BJ (cell line): ENCODE data around the gene KIAA1671. TPM values are rescaled to one million over a fixed set of nuclear protein-coding genes. Genes with fewer than 3 reads are reported as not detected.

ENCODE experiments used
- CTCF ChIA-PET: fragments of 350-600 bp; formaldehyde crosslinking; extraction: SDS; loops from one replicate; lab custom pipeline; 2021; ENCODE audit warnings: antibody characterized with exemption, inconsistent platforms; lab: Yijun Ruan, JAX
- POLR2A ChIA-PET: fragments of 300-600 bp; sonication (Branson Sonifier 250); formaldehyde crosslinking; extraction: SDS; loops from one replicate; lab custom pipeline; 2021; ENCODE audit warnings: antibody characterized with exemption; lab: Charles Lee
- DNase-seq: peaks from one replicate; pipeline ENCODE4 v3.0.0-alpha.2; 2011; ENCODE audit warnings: low read depth
- H3K27me3 ChIP-seq: 2 replicates; pipeline ENCODE4 v1.6.0; 2011; ENCODE audit warnings: low read length; ENCODE audit not compliant: control insufficient read depth, insufficient read depth
- H3K36me3 ChIP-seq: 2 replicates; pipeline ENCODE4 v1.5.1; 2011; ENCODE audit warnings: low read length; ENCODE audit not compliant: control insufficient read depth, insufficient read depth
- H3K4me3 ChIP-seq: 2 replicates; pipeline ENCODE4 v1.5.1; 2011; ENCODE audit warnings: low read depth, mild to moderate bottlenecking, control low read depth, low read length
- CTCF ChIP-seq: IDR thresholded peaks from 2 replicates; pipeline ENCODE4 v1.5.1; 2011; ENCODE audit warnings: low read depth, mild to moderate bottlenecking, control low read depth, inconsistent platforms, low read length, moderate library complexity; ENCODE audit not compliant: insufficient read depth
- polyA plus RNA-seq: library from polyadenylated mRNA; depleted of rRNA; stranded (reverse); fragments of >200 nt; gene quantifications from 2 replicates; pipeline ENCODE4 v1.2.3, GENCODE V29; 2011

KIAA1671 gene
- polyA plus RNA-seq, 1 experiment = 0.11 TPM

DNA sequence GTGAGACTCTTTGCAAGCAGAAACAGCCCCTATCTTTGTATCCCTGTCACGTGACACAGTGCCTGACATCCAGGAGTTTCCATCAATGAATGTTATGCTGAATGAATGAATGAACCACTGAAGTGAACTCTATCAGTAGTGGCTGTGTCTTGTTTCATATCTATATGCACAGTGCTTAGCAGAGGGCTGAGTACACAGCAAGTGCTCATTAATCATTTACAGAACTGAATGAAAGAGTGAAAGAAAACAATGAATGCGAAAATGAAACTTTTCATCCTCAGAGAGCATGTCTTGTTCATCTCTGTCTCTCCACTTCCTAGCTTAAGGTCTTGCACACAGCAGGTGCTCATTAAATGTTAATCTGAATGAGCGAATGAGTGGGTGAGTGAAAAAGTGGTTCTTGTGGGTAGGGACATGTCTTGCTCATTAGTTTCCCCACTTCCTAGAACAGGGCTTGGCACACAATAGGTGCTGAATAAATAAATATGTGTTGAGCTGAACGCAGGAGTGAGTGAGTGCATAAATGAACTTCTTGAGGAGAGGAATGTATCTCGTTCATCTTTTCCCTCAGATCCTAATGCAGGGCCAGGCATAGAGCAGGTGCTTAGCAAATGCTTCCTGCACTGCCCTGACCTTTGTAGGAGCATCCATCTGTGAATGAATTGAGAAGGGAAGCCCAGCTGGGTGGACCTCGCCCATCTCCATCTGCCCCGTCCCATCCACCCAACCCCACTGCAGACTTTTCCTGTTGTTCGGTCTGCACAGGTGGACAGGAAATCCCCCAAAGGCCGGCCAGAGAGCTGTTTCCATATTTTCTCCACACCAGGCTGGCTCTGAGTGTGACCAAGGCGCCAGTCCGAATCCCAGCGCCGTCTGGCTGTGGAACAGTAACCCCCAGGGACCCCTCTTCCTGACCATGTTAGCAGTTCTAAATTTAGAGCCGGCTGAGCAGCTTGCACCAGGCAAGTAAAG, 133.7 kb downstream of the KIAA1671 start:
- no peak for TF ChIP-seq CTCF
- H3K27me3 ChIP-seq = no peaks in the 10 kb centered on the region
- CTCF ChIA-PET = no interaction called here
- DNase-seq = no peak
- POLR2A ChIA-PET = no interaction called here
- no peak overlapping the region for H3K4me3 ChIP-seq
- no peaks in the 10 kb centered on the region for H3K36me3 ChIP-seq

DNA sequence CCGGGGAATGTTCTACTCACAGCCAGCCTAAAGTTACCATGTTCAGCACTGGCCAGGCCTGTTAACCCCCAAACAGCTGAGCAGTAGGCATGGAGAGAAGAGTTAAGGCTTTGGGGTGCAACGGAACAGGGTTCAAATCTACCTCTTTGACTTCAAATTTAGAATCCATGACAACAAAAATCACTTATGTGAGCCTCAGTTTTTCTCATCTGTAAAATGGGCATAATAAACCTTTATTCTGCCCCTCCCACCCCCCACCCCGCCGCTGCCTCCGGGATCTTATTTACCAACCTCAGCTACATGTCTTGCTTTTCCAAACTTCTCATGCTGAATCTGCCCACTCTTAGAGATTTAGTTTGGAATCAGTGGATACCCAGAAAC, 134.4 kb downstream of the KIAA1671 start:
- H3K4me3 ChIP-seq = no peak overlapping the region
- no peak for TF ChIP-seq CTCF
- CTCF ChIA-PET = no interaction called here
- no peaks in the 10 kb centered on the region for H3K27me3 ChIP-seq
- POLR2A ChIA-PET = no interaction called here
- no peaks in the 10 kb centered on the region for H3K36me3 ChIP-seq
- no peak for DNase-seq

- POLR2A ChIA-PET = no interaction called here
- CTCF ChIA-PET = no interaction called here
Observed at GRCh38 chr22:25090225-25090890, 137.8 kb downstream of the KIAA1671 start.

GRCh38 chr22:25091458-25091857, 138.9 kb downstream of the KIAA1671 start:
- Histone ChIP-seq H3K27me3 (no peaks in the 10 kb centered on the region), H3K4me3 (no peak overlapping the region), H3K36me3 (no peaks in the 10 kb centered on the region)
- ChIA-PET CTCF (no interaction called here), POLR2A (no interaction called here)
- no peak for DNase-seq
- TF ChIP-seq CTCF = no peak

More at GRCh38 chr22:25090225-25090890, 137.8 kb downstream of the KIAA1671 start:
- H3K4me3 ChIP-seq = no peak overlapping the region
- H3K36me3 ChIP-seq = no peaks in the 10 kb centered on the region
- no peak for DNase-seq
- no peak for TF ChIP-seq CTCF
- no peaks in the 10 kb centered on the region for H3K27me3 ChIP-seq

DNA sequence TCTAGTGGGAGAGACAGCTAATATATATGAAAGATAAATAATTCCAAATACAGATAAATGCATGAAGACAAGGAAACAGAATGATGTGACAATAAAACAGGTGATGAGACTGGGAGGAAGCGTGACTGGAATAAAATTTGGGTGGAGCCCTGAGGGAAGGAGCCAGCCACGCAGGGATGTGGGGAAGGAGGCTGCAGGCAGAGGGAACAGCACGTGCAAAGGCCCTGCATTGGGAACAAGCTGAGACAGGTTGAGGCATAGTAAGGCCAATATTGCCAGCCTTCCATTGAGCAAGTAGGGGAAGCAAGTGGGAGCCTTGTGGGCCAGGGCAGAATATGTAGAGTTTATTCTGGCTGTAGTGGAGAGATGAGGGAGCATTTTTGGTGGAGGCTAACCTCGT, 139.6 kb downstream of the KIAA1671 start:
- CTCF ChIA-PET = no interaction called here
- Histone ChIP-seq H3K36me3 (no peaks in the 10 kb centered on the region), H3K27me3 (no peaks in the 10 kb centered on the region)

More for the DNA sequence above, 139.6 kb downstream of the KIAA1671 start:
- POLR2A ChIA-PET = no interaction called here
- no peak for DNase-seq
- no peak for TF ChIP-seq CTCF
- no peak overlapping the region for H3K4me3 ChIP-seq
